ENCODE results near the gene RINT1. TPM values are rescaled to one million over a fixed set of nuclear protein-coding genes. Genes with fewer than 3 reads are reported as not detected.

RINT1 gene
- polyA plus RNA-seq, 2 of the 4 experiments (the other 2 are of a cell fraction) = 26.3 to 34.9 TPM

DNA sequence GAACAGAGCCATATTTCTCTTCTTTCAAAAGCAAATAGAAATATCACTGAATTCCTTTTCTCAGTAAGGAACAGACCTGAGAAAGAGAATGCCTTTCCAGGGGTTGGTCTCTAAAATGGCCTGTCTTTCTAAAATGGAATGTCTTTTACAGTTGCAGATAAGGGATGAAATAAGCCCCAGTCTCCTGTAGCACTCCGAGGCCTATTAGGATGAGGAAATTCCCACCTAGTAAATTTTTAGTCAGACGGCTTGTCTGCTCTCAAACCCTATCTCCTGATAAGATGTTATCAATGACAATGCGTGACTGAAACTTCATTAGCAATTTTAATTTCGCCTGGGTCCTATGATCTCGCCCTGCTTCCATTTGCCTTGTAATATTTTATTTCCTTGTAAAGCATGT is 52.2 kb downstream of the RINT1 start:
- H3K4me3 ChIP-seq = no peak overlapping the region
- H3K4me2 ChIP-seq = no peak overlapping the region
- ChIA-PET POLR2A (no interaction called here), CTCF (no interaction called here)
- FAIRE-seq = no peak
- no peak for TF ChIP-seq CHD4 (IDR thresholded peaks at IDR 0.05; ENCODE audit: borderline replicate concordance)
- no peak for TF ChIP-seq ZNF302 (CRISPR knock-in tag; IDR thresholded peaks at IDR 0.05)
- TF ChIP-seq JUN (IDR thresholded peaks at IDR 0.05) = no peak
- no peak for TF ChIP-seq NPAS2 (CRISPR knock-in tag; IDR thresholded peaks at IDR 0.05; ENCODE audit: borderline replicate concordance)
- TF ChIP-seq SMC3 (IDR thresholded peaks at IDR 0.05) = no peak
- no peak for TF ChIP-seq CBX8 (IDR thresholded peaks at IDR 0.05)
- TF ChIP-seq CEBPB (IDR thresholded peaks at IDR 0.05) = no peak
- TF ChIP-seq PHF8 (IDR thresholded peaks at IDR 0.05; ENCODE audit: borderline replicate concordance, low read depth) = no peak
- no peak for ATAC-seq
- no peak for DNase-seq (ENCODE audit: low read depth in 1 of 2, low spot score in 1 of 2)
- H3K4me1 ChIP-seq = peaks cover 7% of the 10 kb centered on the region; the same call in 2 of the 3 replicates
- no peaks in the 10 kb centered on the region for H3K9me3 ChIP-seq
- WGBS (ENCODE audit: missing lambda C conversion rate) = 84% methylated on average over 5 of the region's 5 CpGs
- no peak overlapping the region for H3K27ac ChIP-seq

DNA sequence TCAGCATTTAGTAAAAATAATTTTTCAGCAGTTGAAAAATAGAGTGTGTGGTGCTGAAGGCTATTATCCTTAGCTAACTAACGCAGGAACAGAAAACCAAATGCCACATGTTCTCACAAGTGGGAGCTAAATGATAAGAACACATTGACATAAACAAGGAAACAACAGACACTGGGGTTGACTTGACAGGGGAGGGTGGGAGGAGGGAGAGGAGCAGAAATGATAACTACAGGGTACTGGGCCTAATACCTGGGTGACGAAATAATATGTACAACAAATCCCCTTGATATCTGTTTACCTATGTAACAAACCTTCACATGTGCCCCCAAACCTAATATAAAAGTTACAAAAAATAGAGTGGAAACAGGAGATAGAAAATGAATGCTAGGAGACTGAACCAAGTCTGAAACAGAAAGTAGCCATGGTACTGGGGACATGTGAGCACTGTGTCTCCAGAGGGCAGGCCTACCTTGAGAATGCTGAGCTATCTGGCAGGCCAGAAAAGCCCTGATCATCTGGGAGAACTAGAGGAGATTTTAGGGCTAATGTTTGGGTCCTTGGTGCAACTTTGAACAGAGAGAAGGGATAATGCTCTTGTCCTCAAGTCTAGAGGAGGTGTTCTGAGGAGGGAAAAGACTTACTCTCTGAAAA is 54.0 kb downstream of the RINT1 start:
- WGBS (ENCODE audit: missing lambda C conversion rate) = 90% methylated on average over 2 of the region's 2 CpGs

GRCh38 chr7:105587909-105588635 is 56.1 kb downstream of the RINT1 start:
- DNase-seq (ENCODE audit: low read depth in 1 of 2, low spot score in 1 of 2) (no peak), ATAC-seq (no peak), FAIRE-seq (no peak)
- CTCF ChIA-PET = interaction anchor here (1.0 to 5.0 kb wide), 8 partner anchors 12 to 566 kb away, joined by 3 to 42 read pairs (median 6); no protein-coding TSS in a partner anchor
- H3K4me3 ChIP-seq = no peak overlapping the region
- TF ChIP-seq ZFP36 (IDR thresholded peaks at IDR 0.05; ENCODE audit: borderline replicate concordance, partially characterized antibody) (no peak), TFCP2L1 (CRISPR knock-in tag; IDR thresholded peaks at IDR 0.05) (no peak), EHF (CRISPR knock-in tag; IDR thresholded peaks at IDR 0.05) (no peak), JUN (IDR thresholded peaks at IDR 0.05) (no peak), NFE2L2 (conservative IDR thresholded peaks at IDR 0.05; ENCODE audit: low read length) (no peak)
- H3K27ac ChIP-seq = no peak overlapping the region
- no peaks in the 10 kb centered on the region for H3K4me1 ChIP-seq
- no peak overlapping the region for H3K4me2 ChIP-seq
- H3K9me3 ChIP-seq = no peaks in the 10 kb centered on the region
- 78% methylated on average over 12 of the region's 12 CpGs for WGBS (ENCODE audit: missing lambda C conversion rate)
- POLR2A ChIA-PET = no interaction called here

More for the DNA sequence above, 54.0 kb downstream of the RINT1 start:
- H3K4me3 ChIP-seq = no peak overlapping the region
- ChIA-PET CTCF (interaction anchor here (1.3 to 5.0 kb wide), 5 partner anchors 15 to 445 kb away, joined by 3 to 42 read pairs (median 5); no protein-coding TSS in a partner anchor), POLR2A (no interaction called here)
- no peak overlapping the region for H3K27ac ChIP-seq
- ATAC-seq (no peak), DNase-seq (ENCODE audit: low read depth in 1 of 2, low spot score in 1 of 2) (no peak), FAIRE-seq (no peak)
- H3K4me2 ChIP-seq = no peak overlapping the region
- TF ChIP-seq FOXS1 (CRISPR knock-in tag; IDR thresholded peaks at IDR 0.05) = no peak
- no peak for TF ChIP-seq SMC3 (IDR thresholded peaks at IDR 0.05)
- no peak for TF ChIP-seq JUN (IDR thresholded peaks at IDR 0.05)
- TF ChIP-seq, protein P1, sequence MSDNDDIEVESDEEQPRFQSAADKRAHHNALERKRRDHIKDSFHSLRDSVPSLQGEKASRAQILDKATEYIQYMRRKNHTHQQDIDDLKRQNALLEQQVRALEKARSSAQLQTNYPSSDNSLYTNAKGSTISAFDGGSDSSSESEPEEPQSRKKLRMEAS (IDR thresholded peaks at IDR 0.05) = no peak
- TF ChIP-seq ESRRA (IDR thresholded peaks at IDR 0.05; ENCODE audit: borderline replicate concordance, low read length) = no peak
- no peak for TF ChIP-seq CHD2 (IDR thresholded peaks at IDR 0.05; ENCODE audit: low read length, partially characterized antibody)
- TF ChIP-seq EHMT2 (IDR thresholded peaks at IDR 0.05; ENCODE audit: low read depth) = no peak
- no peak for TF ChIP-seq CBX8 (IDR thresholded peaks at IDR 0.05)
- TF ChIP-seq MAFK (IDR thresholded peaks at IDR 0.05; ENCODE audit: partially characterized antibody) = no peak
- TF ChIP-seq HEYL (CRISPR knock-in tag; IDR thresholded peaks at IDR 0.05) = no peak
- TF ChIP-seq MAZ (IDR thresholded peaks at IDR 0.05; ENCODE audit: borderline replicate concordance, low read depth, low read length) = no peak
- no peaks in the 10 kb centered on the region for H3K9me3 ChIP-seq
- H3K4me1 ChIP-seq = peaks cover 7% of the 10 kb centered on the region; the same call in 2 of the 3 replicates
